Smooth muscle cell (in vitro differentiated cells): ENCODE measurements around the gene OR8J3. TPM values are rescaled to one million over a fixed set of nuclear protein-coding genes. Genes with fewer than 3 reads are reported as not detected.

Experiments
- DNase-seq: peaks from one replicate; lab custom pipeline; 2025; ENCODE audit not compliant: unreplicated experiment; lab: John Stamatoyannopoulos, UW
- H2AFZ ChIP-seq: fragments of 200-600 bp; sonication (generic); 2 replicates; pipeline ENCODE4 v1.6.0; 2016; ENCODE audit warnings: antibody characterized with exemption, low read depth, mild to moderate bottlenecking
- H3F3A ChIP-seq: fragments of 200-600 bp; sonication (generic); 2 replicates; pipeline ENCODE4 v1.6.0; 2017; ENCODE audit warnings: antibody characterized with exemption, low read depth
- H3K27ac ChIP-seq: fragments of 200-600 bp; sonication (generic); 2 replicates; pipeline ENCODE4 v1.5.1; 2016; ENCODE audit warnings: low read depth, mild to moderate bottlenecking
- H3K27me3 ChIP-seq: fragments of 200-600 bp; sonication (generic); 2 replicates; pipeline ENCODE4 v1.6.1; 2016; ENCODE audit warnings: low read depth, mild to moderate bottlenecking
- H3K36me3 ChIP-seq: fragments of 200-600 bp; sonication (generic); 2 replicates; pipeline ENCODE4 v1.5.1; 2016; ENCODE audit warnings: low read depth
- H3K4me1 ChIP-seq: fragments of 200-600 bp; sonication (generic); 2 replicates; pipeline ENCODE4 v1.5.1; 2016; ENCODE audit warnings: low read depth
- H3K4me2 ChIP-seq: fragments of 200-600 bp; sonication (generic); 2 replicates; pipeline ENCODE4 v1.6.0; 2016; ENCODE audit warnings: mild to moderate bottlenecking
- H3K4me3 ChIP-seq: fragments of 200-600 bp; sonication (generic); 2 replicates; pipeline ENCODE4 v1.5.1; 2016; ENCODE audit warnings: mild to moderate bottlenecking
- H3K79me2 ChIP-seq: fragments of 200-600 bp; sonication (generic); 2 replicates; pipeline ENCODE4 v1.6.0; 2016; ENCODE audit warnings: low read depth, mild to moderate bottlenecking
- H3K9ac ChIP-seq: fragments of 200-600 bp; sonication (generic); 2 replicates; pipeline ENCODE4 v1.6.0; 2016; ENCODE audit warnings: low read depth
- H3K9me3 ChIP-seq: fragments of 200-600 bp; sonication (generic); replicated peaks from 2 replicates; pipeline ENCODE4 v1.5.1; 2016; ENCODE audit warnings: low read depth
- H4K20me1 ChIP-seq: fragments of 200-600 bp; sonication (generic); 2 replicates; pipeline ENCODE4 v1.6.0; 2016; ENCODE audit warnings: low read depth
- CTCF ChIP-seq: fragments of 200-600 bp; sonication (generic); IDR thresholded peaks from 2 replicates; pipeline ENCODE4 v1.5.1; 2017; ENCODE audit warnings: borderline replicate concordance, mild to moderate bottlenecking, antibody characterized with exemption; ENCODE audit not compliant: insufficient read depth, poor library complexity, severe bottlenecking
- WGBS: methylation state at CpG from one replicate; pipeline ENCODE4 v1.1.7; 2016; ENCODE audit warnings: low lambda C conversion rate; 5-methylcytosine and 5-hydroxymethylcytosine counted together
- polyA plus RNA-seq: library from polyadenylated mRNA; unstranded; fragments of >200 nt; fragmentation: Nextera tagmentation; extraction: Ambion mirVana; gene quantifications from 2 replicates; pipeline ENCODE4 v1.2.1, GENCODE V29; 2016
- small RNA-seq: library from RNA; depleted of rRNA; stranded (forward); fragments of <200 nt; gene quantifications from one replicate; pipeline ENCODE3, GENCODE V24; 2014
- total RNA-seq: library from RNA; depleted of rRNA; stranded (reverse); fragments of >200 nt; gene quantifications from 2 replicates; pipeline ENCODE4 v1.2.3, GENCODE V29; 2014

Gene OR8J3
- total and polyA plus RNA-seq, 2 experiments from 2014 or later: not detected

- Histone ChIP-seq H3F3A (no peaks in the 10 kb centered on the region), H3K9ac (no peak within 1 kb of the TSS), H3K4me2 (no peak within 1 kb of the TSS), H4K20me1 (no peaks in the 10 kb centered on the region), H3K4me1 (no peaks in the 10 kb centered on the region), H3K79me2 (no peaks in the 10 kb centered on the region), H3K9me3 (no peaks in the 10 kb centered on the region), H3K27me3 (no peaks in the 10 kb centered on the region), H2AFZ (no peak within 1 kb of the TSS), H3K27ac (no peak within 1 kb of the TSS), H3K36me3 (no peaks in the 10 kb centered on the region), H3K4me3 (no peak within 1 kb of the TSS)
- TF ChIP-seq CTCF: no peak
- no peak for DNase-seq
- WGBS: 60% methylated on average over 3 of the region's 3 CpGs
Observed at GRCh38 chr11:56093008-56093407, 47.0 kb downstream of the OR8J3 start, which contains the start of gene OR8I2. Gene OR8I2, plus strand, starts transcription at chr11:56093308. Its CDS starts 0 bp downstream, at chr11:56093308.

GRCh38 chr11:56089697-56090096 is 50.3 kb downstream of the OR8J3 start:
- TF ChIP-seq CTCF: no peak
- Histone ChIP-seq H2AFZ (no peak overlapping the region), H3K79me2 (no peaks in the 10 kb centered on the region), H3K9me3 (no peaks in the 10 kb centered on the region), H3K4me2 (no peak overlapping the region), H3K4me3 (no peak overlapping the region), H3K27ac (no peak overlapping the region), H4K20me1 (no peaks in the 10 kb centered on the region), H3F3A (no peaks in the 10 kb centered on the region), H3K27me3 (no peaks in the 10 kb centered on the region), H3K4me1 (no peaks in the 10 kb centered on the region), H3K9ac (no peak overlapping the region), H3K36me3 (no peaks in the 10 kb centered on the region)
- WGBS: 87% methylated on average over 3 of the region's 3 CpGs
- no peak for DNase-seq

Small RNAs within 50 kb of the gene (small RNA-seq; reads per million reads assigned to genes)
- gene OR8I4P: not detected

Other genes starting within 250 kb of the OR8J3 start
- gene OR5W2, start 225.6 kb downstream of the OR8J3 start, total RNA-seq: not detected in 2 replicates
- not detected in 2 replicates for gene OR5W2, start 225.6 kb downstream of the OR8J3 start, polyA plus RNA-seq
- not detected in 2 replicates for gene OR5I1, start 203.8 kb downstream of the OR8J3 start, total RNA-seq
- gene OR5I1, start 203.8 kb downstream of the OR8J3 start, polyA plus RNA-seq: not detected in 2 replicates
- gene OR10AG1, start 170.3 kb downstream of the OR8J3 start, total RNA-seq: not detected in 2 replicates
- not detected in 2 replicates for gene OR10AG1, start 170.3 kb downstream of the OR8J3 start, polyA plus RNA-seq
- not detected in 2 replicates for gene OR5F1, start 145.6 kb downstream of the OR8J3 start, total RNA-seq
- not detected in 2 replicates for gene OR5F1, start 145.6 kb downstream of the OR8J3 start, polyA plus RNA-seq
- not detected in 2 replicates for gene OR5AS1, start 112.5 kb downstream of the OR8J3 start, total RNA-seq
- not detected in 2 replicates for gene OR5AS1, start 112.5 kb downstream of the OR8J3 start, polyA plus RNA-seq
- gene OR8I2, start 46.9 kb downstream of the OR8J3 start, total RNA-seq: not detected in 2 replicates
- not detected in 2 replicates for gene OR8I2, start 46.9 kb downstream of the OR8J3 start, polyA plus RNA-seq
- not detected in 2 replicates for gene OR8H2, start 36.5 kb downstream of the OR8J3 start, total RNA-seq
- not detected in 2 replicates for gene OR8H2, start 36.5 kb downstream of the OR8J3 start, polyA plus RNA-seq
- gene OR8H3, start 17.8 kb downstream of the OR8J3 start, total RNA-seq: not detected in 2 replicates
- not detected in 2 replicates for gene OR8H3, start 17.8 kb downstream of the OR8J3 start, polyA plus RNA-seq
- gene OR8K5, start 20.1 kb upstream of the OR8J3 start, total RNA-seq: not detected in 2 replicates
- gene OR8K5, start 20.1 kb upstream of the OR8J3 start, polyA plus RNA-seq: not detected in 2 replicates
- not detected in 2 replicates for gene OR5J2, start 36.4 kb upstream of the OR8J3 start, total RNA-seq
- not detected in 2 replicates for gene OR5J2, start 36.4 kb upstream of the OR8J3 start, polyA plus RNA-seq
- not detected in 2 replicates for gene OR5T2, start 94.1 kb upstream of the OR8J3 start, total RNA-seq
- gene OR5T2, start 94.1 kb upstream of the OR8J3 start, polyA plus RNA-seq: not detected in 2 replicates
- gene OR5T3, start 112.1 kb upstream of the OR8J3 start, total RNA-seq: not detected in 2 replicates
- not detected in 2 replicates for gene OR5T3, start 112.1 kb upstream of the OR8J3 start, polyA plus RNA-seq
- gene OR5T1, start 134.0 kb upstream of the OR8J3 start, total RNA-seq: not detected in 2 replicates
- gene OR5T1, start 134.0 kb upstream of the OR8J3 start, polyA plus RNA-seq: not detected in 2 replicates
- not detected in 2 replicates for gene OR8H1, start 152.1 kb upstream of the OR8J3 start, total RNA-seq
- gene OR8H1, start 152.1 kb upstream of the OR8J3 start, polyA plus RNA-seq: not detected in 2 replicates
- not detected in 2 replicates for gene OR8K3, start 174.9 kb upstream of the OR8J3 start, total RNA-seq
- not detected in 2 replicates for gene OR8K3, start 174.9 kb upstream of the OR8J3 start, polyA plus RNA-seq
- not detected in 2 replicates for gene OR8K1, start 205.8 kb upstream of the OR8J3 start, total RNA-seq
- gene OR8K1, start 205.8 kb upstream of the OR8J3 start, polyA plus RNA-seq: not detected in 2 replicates
- gene OR8J1, start 214.1 kb upstream of the OR8J3 start, total RNA-seq: not detected in 2 replicates
- not detected in 2 replicates for gene OR8J1, start 214.1 kb upstream of the OR8J3 start, polyA plus RNA-seq
- gene OR8U1, start 235.4 kb upstream of the OR8J3 start, total RNA-seq: not detected in 2 replicates
- gene OR8U1, start 235.4 kb upstream of the OR8J3 start, polyA plus RNA-seq: not detected in 2 replicates